ENCODE measurements around the gene COL4A2.

COL4A2 gene

DNA sequence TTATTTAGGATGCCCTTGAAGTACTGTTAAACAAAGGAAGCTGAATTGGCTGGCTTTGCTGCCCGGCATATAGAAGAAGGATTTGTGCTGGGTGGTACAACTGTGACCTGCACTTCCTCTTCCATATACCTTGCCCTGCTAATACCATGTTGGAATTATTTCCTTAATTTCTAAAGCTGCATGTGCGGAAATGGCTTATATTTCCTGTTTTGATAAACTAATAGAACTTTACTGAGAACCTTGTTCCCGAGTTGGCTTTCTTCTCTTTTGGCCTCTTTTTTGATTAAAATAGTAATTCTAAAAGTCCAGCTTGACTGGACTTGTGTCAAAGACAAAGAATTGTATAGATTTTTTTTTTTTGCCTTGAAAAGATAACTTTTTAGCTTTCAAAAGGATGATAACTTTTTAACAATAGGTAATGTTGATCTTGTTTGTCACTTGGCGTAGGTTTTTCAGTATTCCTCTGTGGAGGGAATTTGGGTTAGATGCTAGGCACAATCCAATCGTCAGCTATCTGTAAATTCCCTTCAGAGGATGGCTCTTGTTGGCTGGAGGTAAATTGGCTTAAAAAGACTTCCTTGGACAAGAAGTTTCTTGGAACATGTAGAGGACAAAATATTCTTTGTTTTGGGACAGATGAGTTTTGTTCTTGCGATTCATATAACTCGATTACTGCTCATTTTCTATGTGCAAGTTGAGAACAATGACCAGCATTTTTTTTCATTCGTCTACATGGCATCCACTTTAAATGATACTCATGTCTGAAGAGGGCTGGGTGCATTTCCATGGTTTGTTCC is 41.4 kb downstream of the COL4A2 start:
- no peak for DNase-seq
- Histone ChIP-seq H3K4me3 (ENCODE audit: low read depth, low read length) (no peak overlapping the region), H3K36me3 (no peaks in the 10 kb centered on the region), H3K27me3 (ENCODE audit: insufficient read depth, low read depth, severe bottlenecking) (no peaks in the 10 kb centered on the region), H3K27ac (no peak overlapping the region), H3K9me3 (ENCODE audit: severe bottlenecking) (no peaks in the 10 kb centered on the region)
- TF ChIP-seq, protein P1, sequence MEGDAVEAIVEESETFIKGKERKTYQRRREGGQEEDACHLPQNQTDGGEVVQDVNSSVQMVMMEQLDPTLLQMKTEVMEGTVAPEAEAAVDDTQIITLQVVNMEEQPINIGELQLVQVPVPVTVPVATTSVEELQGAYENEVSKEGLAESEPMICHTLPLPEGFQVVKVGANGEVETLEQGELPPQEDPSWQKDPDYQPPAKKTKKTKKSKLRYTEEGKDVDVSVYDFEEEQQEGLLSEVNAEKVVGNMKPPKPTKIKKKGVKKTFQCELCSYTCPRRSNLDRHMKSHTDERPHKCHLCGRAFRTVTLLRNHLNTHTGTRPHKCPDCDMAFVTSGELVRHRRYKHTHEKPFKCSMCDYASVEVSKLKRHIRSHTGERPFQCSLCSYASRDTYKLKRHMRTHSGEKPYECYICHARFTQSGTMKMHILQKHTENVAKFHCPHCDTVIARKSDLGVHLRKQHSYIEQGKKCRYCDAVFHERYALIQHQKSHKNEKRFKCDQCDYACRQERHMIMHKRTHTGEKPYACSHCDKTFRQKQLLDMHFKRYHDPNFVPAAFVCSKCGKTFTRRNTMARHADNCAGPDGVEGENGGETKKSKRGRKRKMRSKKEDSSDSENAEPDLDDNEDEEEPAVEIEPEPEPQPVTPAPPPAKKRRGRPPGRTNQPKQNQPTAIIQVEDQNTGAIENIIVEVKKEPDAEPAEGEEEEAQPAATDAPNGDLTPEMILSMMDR (IDR thresholded peaks at IDR 0.05; ENCODE audit: low read depth, low read length) = no peak

DNA sequence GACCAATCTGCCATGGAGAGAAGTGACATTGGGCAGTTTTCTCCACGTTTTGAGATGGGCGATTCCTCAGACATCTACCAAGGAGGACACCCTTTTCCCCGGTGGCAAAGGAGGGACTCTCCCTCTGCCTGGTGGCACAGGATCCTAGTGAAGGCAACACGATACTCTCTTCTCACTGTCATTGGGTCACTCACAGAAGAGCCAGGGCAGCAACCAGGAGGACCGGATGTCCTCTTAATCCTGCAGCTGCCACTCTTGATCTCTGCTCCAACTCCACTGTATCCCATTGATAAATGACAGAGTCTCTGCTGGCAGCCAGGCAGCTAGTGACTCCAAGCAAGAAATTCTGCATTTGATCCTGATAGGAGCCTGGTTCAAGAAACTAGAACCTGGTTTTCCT is 42.2 kb downstream of the COL4A2 start:
- Histone ChIP-seq H3K27ac (no peak overlapping the region), H3K36me3 (no peaks in the 10 kb centered on the region), H3K9me3 (ENCODE audit: severe bottlenecking) (no peaks in the 10 kb centered on the region), H3K27me3 (ENCODE audit: insufficient read depth, low read depth, severe bottlenecking) (no peaks in the 10 kb centered on the region), H3K4me3 (ENCODE audit: low read depth, low read length) (no peak overlapping the region)
- TF ChIP-seq, protein P1 (IDR thresholded peaks at IDR 0.05; ENCODE audit: low read depth, low read length) = no peak
- DNase-seq = peak; percentile 46

DNA sequence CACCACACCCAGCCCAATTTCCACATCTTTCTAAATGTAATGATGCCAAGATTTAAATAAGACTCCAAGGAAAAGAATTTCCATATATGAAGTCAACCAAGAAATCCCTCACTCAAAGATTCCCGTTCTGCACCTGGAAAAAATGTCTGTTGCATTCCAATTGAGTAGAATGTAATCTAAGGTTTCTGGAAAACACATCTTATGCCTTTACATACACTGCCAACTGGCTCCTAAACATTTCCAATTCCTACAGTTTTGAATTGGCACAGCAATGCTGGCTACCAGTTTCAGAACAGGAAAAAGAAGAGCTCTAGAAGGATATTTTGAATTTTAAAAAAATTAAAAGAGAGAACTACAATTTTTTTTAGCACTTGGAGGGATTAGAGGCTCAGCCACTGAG is 43.0 kb downstream of the COL4A2 start:
- H3K4me3 ChIP-seq (ENCODE audit: low read depth, low read length) = no peak overlapping the region
- TF ChIP-seq, protein P1 (IDR thresholded peaks at IDR 0.05; ENCODE audit: low read depth, low read length) = no peak
- H3K27me3 ChIP-seq (ENCODE audit: insufficient read depth, low read depth, severe bottlenecking) = no peaks in the 10 kb centered on the region
- no peak for DNase-seq
- H3K36me3 ChIP-seq = no peaks in the 10 kb centered on the region
- no peak overlapping the region for H3K27ac ChIP-seq
- no peaks in the 10 kb centered on the region for H3K9me3 ChIP-seq (ENCODE audit: severe bottlenecking)

DNA sequence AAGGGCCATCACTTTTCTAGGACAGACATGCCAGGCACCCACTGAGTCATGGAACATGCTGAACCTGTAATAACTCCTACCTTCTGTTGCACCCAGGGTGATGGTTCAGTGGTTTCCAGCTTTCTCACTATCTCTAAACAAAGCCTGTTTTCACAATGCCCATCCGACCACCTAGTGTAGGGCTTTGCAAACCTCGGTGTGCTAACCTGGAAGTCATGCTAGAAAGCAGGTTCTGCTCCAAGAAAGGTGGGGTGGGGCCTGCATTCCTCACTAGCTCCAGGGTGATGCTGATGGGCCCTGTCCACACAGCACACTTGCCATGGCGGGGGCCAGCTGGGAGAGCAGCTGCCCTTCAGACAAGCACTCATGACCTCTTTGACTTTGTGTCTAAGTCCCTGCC is 43.4 kb downstream of the COL4A2 start:
- Histone ChIP-seq H3K9me3 (ENCODE audit: severe bottlenecking) (no peaks in the 10 kb centered on the region), H3K4me3 (ENCODE audit: low read depth, low read length) (no peak overlapping the region), H3K27ac (no peak overlapping the region), H3K36me3 (no peaks in the 10 kb centered on the region), H3K27me3 (ENCODE audit: insufficient read depth, low read depth, severe bottlenecking) (no peaks in the 10 kb centered on the region)
- DNase-seq = peak; percentile 5
- TF ChIP-seq, protein P1 (IDR thresholded peaks at IDR 0.05; ENCODE audit: low read depth, low read length) = no peak

DNA sequence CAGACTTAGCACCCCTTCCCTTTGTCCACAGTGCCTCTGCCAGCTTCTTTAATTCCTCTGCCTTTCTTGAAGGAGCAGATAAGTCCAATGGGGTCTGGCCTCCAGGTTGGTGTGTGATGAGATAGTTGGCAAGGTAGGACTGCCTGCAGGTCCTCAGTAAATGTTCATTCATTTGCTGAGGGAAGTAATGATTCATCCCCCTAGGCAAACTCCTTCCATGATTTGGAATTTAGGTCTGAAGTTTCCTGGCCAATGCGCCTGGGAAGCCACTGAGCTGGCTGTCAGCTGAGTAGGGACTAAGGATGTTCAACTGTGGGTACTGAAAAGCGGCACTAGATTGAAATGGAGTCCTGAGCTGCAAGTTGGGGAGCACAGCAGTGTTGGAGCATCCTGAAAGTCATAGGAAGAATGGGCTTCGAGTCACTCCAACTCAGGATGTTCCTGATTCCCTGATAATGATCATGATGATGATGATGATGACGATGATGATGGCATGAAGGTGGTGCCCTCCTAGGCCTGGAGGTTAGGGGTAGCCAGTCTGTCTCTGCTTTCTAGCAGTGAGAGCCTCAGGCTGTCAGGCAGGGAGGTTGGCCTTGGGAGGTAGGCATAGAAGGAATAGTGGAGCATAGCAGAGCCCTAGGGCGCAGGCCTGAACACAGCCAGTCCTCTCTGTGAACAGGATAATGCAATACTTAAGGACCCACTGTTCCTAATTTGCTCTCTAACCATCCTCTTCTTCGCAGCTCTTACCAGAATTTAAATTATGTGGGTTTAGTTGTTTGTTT is 44.7 kb downstream of the COL4A2 start:
- H3K27ac ChIP-seq = no peak overlapping the region
- H3K4me3 ChIP-seq (ENCODE audit: low read depth, low read length) = no peak overlapping the region
- peak; percentile 1 for DNase-seq
- H3K36me3 ChIP-seq = no peaks in the 10 kb centered on the region
- TF ChIP-seq, protein P1 (IDR thresholded peaks at IDR 0.05; ENCODE audit: low read depth, low read length) = no peak
- H3K9me3 ChIP-seq (ENCODE audit: severe bottlenecking) = no peaks in the 10 kb centered on the region
- no peaks in the 10 kb centered on the region for H3K27me3 ChIP-seq (ENCODE audit: insufficient read depth, low read depth, severe bottlenecking)

Measured in WERI-Rb-1 (cell line).